GM11168 (cell line): Measurements from ENCODE around the gene CABLES2.

Experiments
- in situ Hi-C: fragments of 300-500 bp; cut with MboI; formaldehyde crosslinking; loops from one replicate; pipeline ENCODE4 v1.12.0; 2022; ENCODE audit warnings: low sequenced_read_pairs; ENCODE audit not compliant: unreplicated experiment

CABLES2 gene

GRCh38 chr20:62354031-62354808 lies 52.9 kb downstream of the CABLES2 start:
- in situ Hi-C loops, result no loop called here

- in situ Hi-C loops, result no loop called here
Measured at GRCh38 chr20:62353289-62354030, 53.6 kb downstream of the CABLES2 start.

DNA sequence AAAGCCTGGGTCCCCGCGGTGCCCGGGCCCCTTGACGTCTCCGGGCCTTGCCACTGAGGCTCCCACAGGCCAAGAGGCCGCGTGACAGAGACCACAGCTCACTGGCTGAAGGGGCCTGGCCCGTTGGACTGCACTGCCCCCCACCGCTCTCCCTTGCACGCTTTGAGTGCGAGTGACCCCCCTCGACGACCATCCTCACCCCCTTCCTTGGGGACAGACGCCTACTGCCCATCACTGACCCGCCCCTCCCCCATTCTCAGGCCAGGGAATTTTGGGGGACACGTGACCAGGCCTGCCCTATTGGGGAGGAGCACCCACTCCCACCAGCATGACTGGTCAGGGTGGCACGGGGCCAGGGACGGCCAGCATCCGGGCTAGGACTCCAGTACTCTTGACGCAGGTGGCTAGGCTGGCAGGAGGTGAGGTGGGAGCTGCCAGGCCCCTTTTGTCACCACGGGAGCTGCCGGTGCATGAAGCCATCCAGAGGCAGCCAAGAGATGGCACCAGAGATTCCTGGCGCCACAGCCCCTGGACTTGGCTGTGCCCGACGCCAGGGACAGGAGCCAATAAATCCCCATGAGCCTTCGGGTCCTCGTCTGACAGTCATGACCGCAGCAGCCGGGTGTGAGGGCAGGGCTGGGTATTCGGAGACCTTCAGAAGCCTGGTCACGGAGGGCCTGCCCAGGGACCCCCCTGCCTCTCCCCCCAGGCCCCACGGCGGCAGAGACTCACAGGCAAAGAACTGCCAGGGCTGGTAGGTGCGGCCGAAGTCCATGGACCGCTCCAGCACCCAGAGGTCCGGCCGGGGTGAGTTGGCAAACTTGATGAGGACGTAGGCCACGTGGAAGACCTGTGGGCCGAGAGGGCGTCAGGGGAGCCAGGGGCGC lies 54.4 kb downstream of the CABLES2 start:
- in situ Hi-C loops, result no loop called here

DNA sequence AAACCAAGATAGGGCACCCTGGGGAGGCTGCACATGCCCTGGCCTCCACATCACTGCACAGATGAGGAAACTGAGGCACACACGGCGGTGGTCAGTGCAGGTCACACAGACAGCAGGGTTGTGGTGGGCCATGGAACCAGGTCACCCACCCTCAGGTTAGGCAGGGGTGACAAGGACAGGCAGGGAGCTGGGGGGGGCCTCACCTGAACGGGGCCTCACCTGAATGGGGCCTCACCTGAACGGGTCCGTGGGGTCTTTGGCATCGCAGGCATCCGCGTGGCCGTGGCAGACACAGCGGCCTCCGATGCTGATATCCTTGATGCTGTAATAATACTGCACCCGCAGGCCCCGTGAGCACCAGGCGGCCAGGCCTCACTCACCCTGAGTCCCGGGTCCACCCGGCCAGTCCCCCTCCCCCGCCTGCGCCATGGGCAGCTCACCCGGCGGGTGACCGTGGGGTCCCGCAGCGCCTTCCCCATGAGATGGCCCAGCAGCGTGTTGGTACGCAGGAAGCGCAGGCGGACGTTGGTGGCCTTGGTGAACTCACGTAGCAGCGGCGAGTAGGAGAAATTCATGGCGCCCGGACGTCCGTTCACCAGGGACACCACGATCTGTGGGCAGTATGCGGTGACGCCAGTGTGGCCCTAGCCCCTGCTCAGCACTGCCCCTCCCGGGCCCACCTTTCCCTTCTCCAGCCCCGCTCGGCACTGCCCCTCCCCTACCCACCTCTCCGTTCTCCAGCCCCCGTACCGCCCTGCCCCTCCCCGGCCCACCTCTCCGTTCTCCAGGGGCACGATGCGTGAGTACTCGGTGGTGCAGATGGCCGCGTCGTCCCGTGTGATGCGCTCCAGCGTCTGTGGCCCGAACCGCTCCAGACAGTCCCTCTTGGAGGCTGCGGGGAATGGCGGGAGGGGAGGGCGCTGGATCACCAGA lies 55.4 kb downstream of the CABLES2 start:
- in situ Hi-C loops, result no loop called here

DNA sequence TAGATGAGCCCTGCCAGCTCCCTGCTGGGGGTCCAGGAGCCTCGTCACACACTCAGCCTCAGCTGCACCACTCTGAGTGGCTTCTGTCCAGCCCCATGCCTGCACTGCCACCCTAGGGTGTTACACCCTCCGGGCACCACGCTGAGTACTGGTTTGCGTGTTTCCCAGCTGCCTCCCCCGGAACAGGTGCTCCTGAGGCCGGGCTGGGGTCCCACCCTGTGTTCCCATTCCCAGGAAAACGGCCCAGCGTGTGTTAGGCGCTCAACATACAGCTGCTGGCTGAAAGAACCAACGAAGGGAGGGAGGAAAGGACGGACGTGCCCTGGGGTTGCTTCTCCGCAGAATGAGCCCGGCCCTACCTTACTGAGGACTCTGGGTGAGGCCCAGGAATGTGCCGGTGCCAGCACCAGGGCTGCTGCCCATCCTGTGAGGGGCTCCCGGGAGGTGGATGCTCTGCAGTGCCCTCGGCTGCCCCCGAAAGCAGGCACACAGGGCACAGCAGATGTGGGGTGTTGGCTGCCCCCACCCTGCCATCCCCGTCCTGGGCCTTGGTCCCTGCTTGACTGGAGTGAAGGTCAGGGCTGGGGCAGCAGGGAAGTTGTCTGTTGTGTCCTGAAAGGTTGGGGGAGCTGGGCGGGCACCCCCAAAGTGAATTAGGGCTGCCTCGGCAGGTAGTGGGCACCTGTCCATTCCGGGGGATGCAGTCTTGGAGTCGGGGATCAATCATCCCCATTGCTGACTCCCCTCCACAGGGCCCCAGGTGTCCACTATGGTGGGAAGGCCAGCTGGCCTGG lies 56.3 kb downstream of the CABLES2 start:
- in situ Hi-C loops, result no loop called here

GRCh38 chr20:62350098-62350628 lies 56.9 kb downstream of the CABLES2 start:
- in situ Hi-C loops, result no loop called here

GRCh38 chr20:62349556-62350097 lies 57.5 kb downstream of the CABLES2 start:
- in situ Hi-C loops, result no loop called here

DNA sequence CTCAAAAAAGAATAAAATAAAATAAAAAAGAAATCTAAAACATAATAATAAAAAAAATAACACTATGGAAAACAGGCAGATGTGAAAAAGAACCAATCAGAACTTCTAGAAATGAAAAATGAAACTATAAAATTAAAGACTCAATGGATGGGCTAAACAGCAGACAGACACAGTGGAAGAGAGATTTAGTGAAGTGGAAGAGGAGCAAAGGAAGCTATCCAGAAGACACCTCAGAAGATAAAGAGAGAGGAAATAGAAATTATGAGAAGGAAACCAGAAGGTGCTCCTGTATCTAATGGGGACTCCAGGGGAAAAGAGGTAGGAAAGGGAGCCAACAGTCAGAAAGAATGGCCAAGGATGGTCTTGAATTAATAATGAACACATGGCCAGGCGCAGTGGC lies 58.5 kb downstream of the CABLES2 start:
- in situ Hi-C loops, result no loop called here

DNA sequence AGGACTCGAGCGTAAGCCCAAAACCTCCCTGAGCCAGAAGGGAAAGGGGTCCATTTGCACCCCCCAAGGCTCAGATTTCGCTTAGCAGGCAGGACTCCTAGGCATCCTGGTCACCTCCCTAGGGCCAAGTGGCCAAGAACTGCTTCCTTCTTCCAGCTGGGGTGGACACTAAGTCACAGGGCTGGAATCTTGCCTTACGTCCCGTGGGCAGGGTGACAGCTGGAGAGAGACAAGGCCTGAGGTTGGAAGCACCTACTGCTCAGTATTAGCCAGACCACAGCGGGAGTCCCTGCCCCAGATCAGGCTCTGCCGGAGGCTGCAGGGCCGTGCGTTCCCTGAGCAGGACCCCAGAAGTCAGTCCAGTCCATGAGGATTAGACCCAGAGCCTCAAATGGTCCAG lies 59.6 kb downstream of the CABLES2 start:
- in situ Hi-C loops, result no loop called here

DNA sequence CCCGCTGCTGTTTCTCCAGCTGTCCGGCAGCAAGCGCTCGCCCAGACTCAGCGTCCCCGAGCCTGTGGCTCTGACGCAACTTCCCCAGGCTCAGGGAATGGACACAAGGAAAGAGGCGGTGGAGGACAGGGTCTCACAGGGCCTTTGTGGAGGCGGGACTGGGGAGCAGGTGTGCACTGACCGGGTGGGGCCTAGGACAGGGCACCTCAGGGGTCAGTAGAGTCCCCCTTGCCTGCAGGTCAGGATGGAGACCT lies 60.0 kb downstream of the CABLES2 start:
- in situ Hi-C loops, result no loop called here

- in situ Hi-C loops, result no loop called here
Measured at GRCh38 chr20:62346398-62347150, 60.5 kb downstream of the CABLES2 start.

DNA sequence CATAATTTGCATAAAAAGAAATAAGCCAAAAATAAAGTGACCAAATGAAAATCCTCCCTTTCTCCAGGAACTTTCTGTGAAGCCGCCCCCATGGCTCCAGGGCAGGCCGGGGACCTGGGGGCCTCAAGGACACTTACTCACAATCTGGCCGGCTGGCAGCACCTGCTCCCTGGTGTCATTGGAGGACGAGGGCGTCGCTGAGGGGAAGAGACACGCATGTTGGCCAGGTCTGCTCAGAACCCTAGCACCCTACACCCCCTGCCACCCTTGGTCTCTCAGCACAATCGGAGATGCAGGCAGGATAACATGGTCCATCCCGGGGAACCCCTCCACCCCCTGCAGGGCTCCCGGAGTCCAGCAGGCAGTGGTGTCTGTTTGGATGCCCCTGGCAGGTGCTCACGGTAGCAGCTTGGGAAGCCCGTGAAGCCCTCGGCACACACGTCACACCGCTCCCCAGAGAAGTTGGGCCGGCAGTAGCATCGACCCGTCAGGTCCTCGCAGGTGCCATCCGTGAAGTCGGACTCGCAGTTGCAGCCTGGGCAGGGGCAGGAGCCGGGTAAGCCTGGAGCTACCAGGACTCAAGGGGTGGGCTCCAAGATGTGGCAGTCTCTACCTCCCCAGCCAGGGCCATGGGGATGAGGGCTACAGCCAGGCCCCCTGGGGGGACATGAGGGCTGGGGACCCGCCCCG lies 61.3 kb downstream of the CABLES2 start:
- in situ Hi-C loops, result no loop called here

DNA sequence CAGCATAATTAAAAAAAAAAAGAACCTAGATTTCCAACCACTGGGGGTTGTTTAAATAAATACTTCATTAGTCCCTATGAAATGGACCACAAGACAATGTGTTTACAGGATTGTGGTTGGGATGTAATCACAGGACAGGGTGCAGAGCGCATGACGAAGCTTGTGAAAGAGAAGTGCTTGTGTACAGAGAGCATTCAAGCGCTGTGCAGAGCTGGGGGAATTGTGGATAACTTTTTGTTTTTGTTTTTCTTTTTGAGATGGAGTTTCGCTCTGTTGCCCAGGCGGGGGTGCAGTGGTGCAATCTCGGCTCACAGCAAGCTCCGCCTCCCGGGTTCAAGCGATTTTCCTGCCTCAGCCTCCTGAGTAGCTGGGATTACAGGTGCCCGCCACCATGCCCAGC lies 62.3 kb downstream of the CABLES2 start:
- in situ Hi-C loops, result no loop called here

- in situ Hi-C loops, result no loop called here
Measured at GRCh38 chr20:62344092-62344491, 63.0 kb downstream of the CABLES2 start.

GRCh38 chr20:62342910-62343309 lies 64.2 kb downstream of the CABLES2 start:
- in situ Hi-C loops, result no loop called here

GRCh38 chr20:62339647-62340062 lies 67.4 kb downstream of the CABLES2 start:
- in situ Hi-C loops, result no loop called here
